Cardiac fibroblast (primary cell): ENCODE measurements around the gene LY9.

Experiments used
- DNase-seq, 2 donors: peaks; one replicate each; pipeline versions ENCODE4 v3.0.0 to v3.0.0-alpha.2; 2010; ENCODE audit warnings: low read depth in 2 of 2
- H3K4me3 ChIP-seq, 2 donors: replicated peaks in 1 of 2; 1 replicate in 1 of 2; 2 replicates in 1 of 2; pipeline ENCODE4 v1.5.1; 2011; ENCODE audit warnings: low read depth in 2 of 2, low read length in 2 of 2, mild to moderate bottlenecking in 2 of 2, moderate library complexity in 1 of 2
- CTCF ChIP-seq: IDR thresholded peaks from one replicate; pipeline ENCODE4 v1.5.1; 2011; ENCODE audit warnings: low read depth, mild to moderate bottlenecking, low read length, inconsistent platforms

LY9 gene

DNA sequence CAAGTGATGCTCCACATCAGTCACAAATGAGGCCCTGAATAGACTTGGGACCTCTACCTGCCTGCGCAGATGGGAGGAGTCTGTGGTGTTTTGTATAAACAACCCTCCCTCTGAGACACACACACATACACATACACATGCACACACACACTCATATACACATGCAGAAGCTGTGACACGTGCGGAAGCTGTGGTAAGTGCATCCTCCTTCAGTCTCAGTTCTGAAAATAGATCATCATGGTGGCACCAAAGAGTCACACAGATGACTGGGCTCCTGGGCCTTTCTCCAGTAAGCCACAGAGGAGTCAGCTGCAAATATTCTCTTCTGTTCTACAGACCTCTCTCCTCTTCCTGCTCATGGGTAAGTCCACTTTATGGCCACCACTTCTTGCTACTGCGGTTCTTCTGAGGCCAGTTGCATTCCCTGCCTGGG lies at the start of gene LY9:
Gene LY9 (plus strand): TSS at position 224 of the 433 bp plus-strand sequence. CDS start 14 bp downstream, at position 238.
- no peak for TF ChIP-seq CTCF

DNA sequence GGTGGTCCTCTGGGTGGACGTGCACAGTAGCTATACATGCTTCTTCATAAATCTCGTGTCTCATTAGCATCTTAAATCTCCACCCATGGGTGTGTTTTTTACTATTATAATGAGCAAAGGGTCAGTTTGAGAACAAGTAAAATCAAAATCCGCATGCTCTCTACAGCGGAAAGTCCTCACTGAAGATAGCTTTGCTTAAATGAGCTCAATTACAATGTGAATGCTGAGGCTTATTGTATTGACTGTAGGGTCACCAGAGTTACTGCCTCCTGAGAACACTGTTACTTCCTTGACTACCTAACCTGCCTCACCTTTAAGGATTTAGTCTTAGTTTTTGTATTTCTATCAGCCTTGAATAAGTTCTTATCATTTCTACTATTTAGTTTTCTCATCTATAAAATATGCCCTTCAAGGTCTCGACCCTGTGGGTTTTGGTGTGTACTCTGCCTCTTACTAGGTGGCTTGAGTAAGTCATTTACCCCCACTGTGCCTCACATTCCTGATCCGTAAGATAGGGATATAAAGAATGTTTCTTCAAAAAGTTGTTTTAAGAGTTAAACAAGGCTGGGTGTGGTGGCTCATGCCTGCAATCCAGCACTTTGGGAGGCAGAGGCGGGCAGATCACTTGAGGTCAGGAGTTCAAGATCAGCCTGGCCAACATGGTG lies 49.0 kb upstream of the LY9 start:
- no peak for TF ChIP-seq CTCF
- no peak for DNase-seq
- no peak overlapping the region for H3K4me3 ChIP-seq

More for the DNA sequence above, at the start of gene LY9:
- H3K4me3 ChIP-seq, result no peak within 1 kb of the TSS
- no peak for DNase-seq

DNA sequence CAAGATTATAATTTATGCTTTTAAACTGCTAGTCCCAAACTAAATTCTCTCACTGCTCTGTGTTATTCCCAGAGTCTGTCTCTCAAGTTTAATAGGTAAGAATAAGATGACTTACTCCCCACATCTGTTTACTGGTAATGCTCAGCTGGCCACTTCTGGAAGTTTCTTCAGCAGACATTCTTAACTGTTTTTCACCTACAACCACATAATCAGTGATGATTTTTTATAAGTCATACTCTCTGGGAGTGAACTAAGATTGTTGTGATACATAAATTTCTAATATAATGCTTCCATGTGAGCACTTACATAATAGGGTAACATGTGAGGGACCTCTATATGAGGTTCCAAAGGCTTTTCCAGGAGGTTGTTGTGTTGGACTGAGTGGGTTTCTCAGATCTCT lies 48.3 kb upstream of the LY9 start:
- no peak for TF ChIP-seq CTCF
- H3K4me3 ChIP-seq, result no peak overlapping the region
- no peak for DNase-seq

GRCh38 chr1:160748181-160748877 lies 47.6 kb upstream of the LY9 start:
- peak; percentile 27 to 34 for DNase-seq
- no peak overlapping the region for H3K4me3 ChIP-seq
- no peak for TF ChIP-seq CTCF

GRCh38 chr1:160748878-160749269 lies 47.1 kb upstream of the LY9 start:
- DNase-seq, result peak; percentile 32 to 37
- TF ChIP-seq CTCF, result no peak
- H3K4me3 ChIP-seq, result no peak overlapping the region

GRCh38 chr1:160750608-160751007 lies 45.4 kb upstream of the LY9 start:
- DNase-seq, result no peak
- no peak for TF ChIP-seq CTCF
- H3K4me3 ChIP-seq, result no peak overlapping the region
